ENCODE data around the gene PDZRN4.

DNA sequence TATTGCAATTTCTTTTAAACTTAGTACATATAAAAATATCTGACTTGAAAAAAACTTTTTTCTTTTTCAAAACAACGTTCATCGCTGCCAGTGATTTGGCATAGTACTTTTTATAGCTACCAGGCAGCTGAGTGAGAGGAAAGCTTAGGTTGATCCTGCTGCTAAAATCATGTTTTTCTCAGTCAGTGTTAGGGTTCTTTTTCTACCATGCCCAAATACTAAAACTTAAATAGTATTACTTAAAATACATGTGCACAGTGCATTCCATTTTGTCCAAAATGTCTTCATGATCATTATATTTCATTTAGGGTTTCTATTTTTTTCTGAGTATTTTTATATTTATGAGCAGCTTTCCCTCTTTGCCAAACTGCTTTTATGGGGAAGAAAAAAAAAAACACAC, 123.8 kb downstream of the PDZRN4 start:
- TF ChIP-seq TCF4 (CRISPR knock-in tag; IDR thresholded peaks at IDR 0.05; ENCODE audit: borderline replicate concordance): no peak
- TF ChIP-seq ZFP3 (CRISPR knock-in tag; IDR thresholded peaks at IDR 0.05): no peak
- TF ChIP-seq, protein P1, sequence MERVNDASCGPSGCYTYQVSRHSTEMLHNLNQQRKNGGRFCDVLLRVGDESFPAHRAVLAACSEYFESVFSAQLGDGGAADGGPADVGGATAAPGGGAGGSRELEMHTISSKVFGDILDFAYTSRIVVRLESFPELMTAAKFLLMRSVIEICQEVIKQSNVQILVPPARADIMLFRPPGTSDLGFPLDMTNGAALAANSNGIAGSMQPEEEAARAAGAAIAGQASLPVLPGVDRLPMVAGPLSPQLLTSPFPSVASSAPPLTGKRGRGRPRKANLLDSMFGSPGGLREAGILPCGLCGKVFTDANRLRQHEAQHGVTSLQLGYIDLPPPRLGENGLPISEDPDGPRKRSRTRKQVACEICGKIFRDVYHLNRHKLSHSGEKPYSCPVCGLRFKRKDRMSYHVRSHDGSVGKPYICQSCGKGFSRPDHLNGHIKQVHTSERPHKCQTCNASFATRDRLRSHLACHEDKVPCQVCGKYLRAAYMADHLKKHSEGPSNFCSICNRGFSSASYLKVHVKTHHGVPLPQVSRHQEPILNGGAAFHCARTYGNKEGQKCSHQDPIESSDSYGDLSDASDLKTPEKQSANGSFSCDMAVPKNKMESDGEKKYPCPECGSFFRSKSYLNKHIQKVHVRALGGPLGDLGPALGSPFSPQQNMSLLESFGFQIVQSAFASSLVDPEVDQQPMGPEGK (CRISPR knock-in tag; IDR thresholded peaks at IDR 0.05; ENCODE audit: borderline replicate concordance): no peak
- TF ChIP-seq ZFP30 (CRISPR knock-in tag; IDR thresholded peaks at IDR 0.05): no peak
- TF ChIP-seq, protein P2, sequence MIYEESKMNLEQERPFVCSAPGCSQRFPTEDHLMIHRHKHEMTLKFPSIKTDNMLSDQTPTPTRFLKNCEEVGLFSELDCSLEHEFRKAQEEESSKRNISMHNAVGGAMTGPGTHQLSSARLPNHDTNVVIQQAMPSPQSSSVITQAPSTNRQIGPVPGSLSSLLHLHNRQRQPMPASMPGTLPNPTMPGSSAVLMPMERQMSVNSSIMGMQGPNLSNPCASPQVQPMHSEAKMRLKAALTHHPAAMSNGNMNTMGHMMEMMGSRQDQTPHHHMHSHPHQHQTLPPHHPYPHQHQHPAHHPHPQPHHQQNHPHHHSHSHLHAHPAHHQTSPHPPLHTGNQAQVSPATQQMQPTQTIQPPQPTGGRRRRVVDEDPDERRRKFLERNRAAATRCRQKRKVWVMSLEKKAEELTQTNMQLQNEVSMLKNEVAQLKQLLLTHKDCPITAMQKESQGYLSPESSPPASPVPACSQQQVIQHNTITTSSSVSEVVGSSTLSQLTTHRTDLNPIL (CRISPR knock-in tag; IDR thresholded peaks at IDR 0.05; ENCODE audit: low read depth): no peak
- no peak for TF ChIP-seq SNAI2 (CRISPR knock-in tag; IDR thresholded peaks at IDR 0.05)
- no peak for TF ChIP-seq TOX (CRISPR knock-in tag; IDR thresholded peaks at IDR 0.05; ENCODE audit: borderline replicate concordance)
- TF ChIP-seq ISL1 (CRISPR knock-in tag; IDR thresholded peaks at IDR 0.05): no peak
- no peak for TF ChIP-seq RARB (CRISPR knock-in tag; IDR thresholded peaks at IDR 0.05)
- no peak for TF ChIP-seq ZC3H10 (CRISPR knock-in tag; IDR thresholded peaks at IDR 0.05)
- TF ChIP-seq, protein P3, sequence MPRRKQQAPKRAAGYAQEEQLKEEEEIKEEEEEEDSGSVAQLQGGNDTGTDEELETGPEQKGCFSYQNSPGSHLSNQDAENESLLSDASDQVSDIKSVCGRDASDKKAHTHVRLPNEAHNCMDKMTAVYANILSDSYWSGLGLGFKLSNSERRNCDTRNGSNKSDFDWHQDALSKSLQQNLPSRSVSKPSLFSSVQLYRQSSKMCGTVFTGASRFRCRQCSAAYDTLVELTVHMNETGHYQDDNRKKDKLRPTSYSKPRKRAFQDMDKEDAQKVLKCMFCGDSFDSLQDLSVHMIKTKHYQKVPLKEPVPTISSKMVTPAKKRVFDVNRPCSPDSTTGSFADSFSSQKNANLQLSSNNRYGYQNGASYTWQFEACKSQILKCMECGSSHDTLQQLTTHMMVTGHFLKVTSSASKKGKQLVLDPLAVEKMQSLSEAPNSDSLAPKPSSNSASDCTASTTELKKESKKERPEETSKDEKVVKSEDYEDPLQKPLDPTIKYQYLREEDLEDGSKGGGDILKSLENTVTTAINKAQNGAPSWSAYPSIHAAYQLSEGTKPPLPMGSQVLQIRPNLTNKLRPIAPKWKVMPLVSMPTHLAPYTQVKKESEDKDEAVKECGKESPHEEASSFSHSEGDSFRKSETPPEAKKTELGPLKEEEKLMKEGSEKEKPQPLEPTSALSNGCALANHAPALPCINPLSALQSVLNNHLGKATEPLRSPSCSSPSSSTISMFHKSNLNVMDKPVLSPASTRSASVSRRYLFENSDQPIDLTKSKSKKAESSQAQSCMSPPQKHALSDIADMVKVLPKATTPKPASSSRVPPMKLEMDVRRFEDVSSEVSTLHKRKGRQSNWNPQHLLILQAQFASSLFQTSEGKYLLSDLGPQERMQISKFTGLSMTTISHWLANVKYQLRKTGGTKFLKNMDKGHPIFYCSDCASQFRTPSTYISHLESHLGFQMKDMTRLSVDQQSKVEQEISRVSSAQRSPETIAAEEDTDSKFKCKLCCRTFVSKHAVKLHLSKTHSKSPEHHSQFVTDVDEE (CRISPR knock-in tag; IDR thresholded peaks at IDR 0.05): no peak
